ENCODE measurements around the gene ACAD11.
A peak's percentile ranks its signal among the peaks of the same experiment; 100 is the strongest.
"Not testable (repeated sequence)": the region's sequence is repeated elsewhere in the genome, so short reads cannot be mapped to it uniquely, and the experiment has no call there.

The ACAD11 gene

DNA sequence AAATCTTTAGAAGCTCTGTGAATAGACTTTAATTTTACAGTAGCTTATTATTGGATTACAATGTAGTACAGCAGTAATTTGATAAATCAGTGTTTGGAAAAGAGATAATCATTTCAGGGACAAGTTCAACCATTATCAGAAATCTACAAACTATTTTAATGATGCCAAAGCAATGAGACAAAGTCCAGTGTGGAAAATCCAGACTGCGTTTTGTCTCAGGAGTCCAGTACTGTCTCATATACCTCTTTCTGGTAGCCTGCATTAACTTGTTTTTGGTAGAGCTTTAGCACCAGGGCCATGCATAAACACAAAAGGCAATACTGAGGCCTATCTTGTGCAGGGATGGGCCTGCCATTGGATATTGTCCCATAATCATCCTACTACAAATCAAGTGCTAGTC, 42.8 kb downstream of the ACAD11 start:
- H3K4me3 ChIP-seq (ENCODE audit: low read length), result no peak overlapping the region
- TF ChIP-seq, protein P1, sequence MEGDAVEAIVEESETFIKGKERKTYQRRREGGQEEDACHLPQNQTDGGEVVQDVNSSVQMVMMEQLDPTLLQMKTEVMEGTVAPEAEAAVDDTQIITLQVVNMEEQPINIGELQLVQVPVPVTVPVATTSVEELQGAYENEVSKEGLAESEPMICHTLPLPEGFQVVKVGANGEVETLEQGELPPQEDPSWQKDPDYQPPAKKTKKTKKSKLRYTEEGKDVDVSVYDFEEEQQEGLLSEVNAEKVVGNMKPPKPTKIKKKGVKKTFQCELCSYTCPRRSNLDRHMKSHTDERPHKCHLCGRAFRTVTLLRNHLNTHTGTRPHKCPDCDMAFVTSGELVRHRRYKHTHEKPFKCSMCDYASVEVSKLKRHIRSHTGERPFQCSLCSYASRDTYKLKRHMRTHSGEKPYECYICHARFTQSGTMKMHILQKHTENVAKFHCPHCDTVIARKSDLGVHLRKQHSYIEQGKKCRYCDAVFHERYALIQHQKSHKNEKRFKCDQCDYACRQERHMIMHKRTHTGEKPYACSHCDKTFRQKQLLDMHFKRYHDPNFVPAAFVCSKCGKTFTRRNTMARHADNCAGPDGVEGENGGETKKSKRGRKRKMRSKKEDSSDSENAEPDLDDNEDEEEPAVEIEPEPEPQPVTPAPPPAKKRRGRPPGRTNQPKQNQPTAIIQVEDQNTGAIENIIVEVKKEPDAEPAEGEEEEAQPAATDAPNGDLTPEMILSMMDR (conservative IDR thresholded peaks at IDR 0.05; ENCODE audit: low read depth, low read length), result no peak
- no peak for DNase-seq (ENCODE audit: low read depth)

- no peak for DNase-seq (ENCODE audit: low read depth)
- TF ChIP-seq, protein P1 (conservative IDR thresholded peaks at IDR 0.05; ENCODE audit: low read depth, low read length), result no peak
- no peak overlapping the region for H3K4me3 ChIP-seq (ENCODE audit: low read length)
These were observed 43.7 kb downstream of the ACAD11 start for GRCh38 chr3:132615881-132616280.

DNA sequence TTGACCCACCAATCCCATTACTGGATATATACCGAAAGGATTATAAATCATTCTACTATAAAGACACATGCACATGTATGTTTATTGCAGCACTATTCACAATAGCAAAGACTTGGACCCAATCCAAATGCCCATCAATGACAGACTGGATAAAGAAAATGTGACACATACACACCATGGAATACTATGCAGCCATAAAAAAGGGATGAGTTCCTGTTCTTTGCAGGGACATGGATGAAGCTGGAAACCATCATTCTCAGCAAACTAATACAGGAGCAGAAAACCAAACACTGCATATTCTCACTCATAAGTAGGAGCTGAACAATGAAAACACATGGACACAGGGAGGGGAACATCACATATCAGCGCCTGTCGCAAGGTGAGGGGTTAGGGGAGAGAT, 44.3 kb downstream of the ACAD11 start:
- H3K4me3 ChIP-seq (ENCODE audit: low read length), result not testable (repeated sequence)

DNA sequence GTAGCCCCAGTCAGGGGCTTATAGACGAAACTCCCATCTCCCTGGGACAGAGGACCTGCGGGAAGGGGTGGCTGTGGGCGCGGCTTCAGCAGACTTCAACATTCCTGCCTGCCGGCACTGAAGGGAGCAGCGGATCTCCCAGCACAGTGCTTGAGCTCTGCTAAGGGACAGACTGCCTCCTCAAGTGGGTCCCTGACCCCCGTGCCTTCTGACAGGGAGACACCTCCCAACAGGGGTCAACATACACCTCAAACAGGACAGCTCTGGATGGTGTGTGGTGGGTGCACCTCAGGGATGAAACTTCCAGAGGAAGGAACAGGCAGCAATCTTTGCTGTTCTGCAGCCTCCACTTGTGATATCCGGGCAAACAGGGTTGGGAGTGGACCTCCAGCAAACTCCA, 53.0 kb downstream of the ACAD11 start:
- DNase-seq (ENCODE audit: low read depth), result not testable (repeated sequence)
- H3K4me3 ChIP-seq (ENCODE audit: low read length), result peak overlapping the region; percentile 16

More for the DNA sequence above, 44.3 kb downstream of the ACAD11 start:
- DNase-seq (ENCODE audit: low read depth), result not testable (repeated sequence)

DNA sequence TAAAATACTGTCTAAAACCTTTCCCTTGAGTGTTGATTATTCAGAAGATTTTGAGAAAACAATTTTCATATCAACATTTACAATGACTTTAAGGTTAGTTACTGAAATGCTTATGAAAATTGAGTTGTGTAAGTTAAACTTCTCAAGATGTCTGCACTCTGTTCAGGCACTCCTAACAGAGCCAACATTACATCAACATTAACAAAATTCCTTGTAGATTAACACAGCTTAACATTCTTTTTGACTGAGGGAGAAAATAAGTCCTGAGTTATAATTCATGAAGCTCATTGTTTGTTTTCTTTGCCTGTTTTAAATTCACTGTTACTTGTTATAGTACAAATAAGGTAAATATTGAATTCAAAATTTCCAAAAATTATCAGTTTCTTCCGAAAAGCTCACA, 53.5 kb downstream of the ACAD11 start:
- TF ChIP-seq, protein P1 (conservative IDR thresholded peaks at IDR 0.05; ENCODE audit: low read depth, low read length), result no peak
- DNase-seq (ENCODE audit: low read depth), result peak; percentile 68
- H3K4me3 ChIP-seq (ENCODE audit: low read length), result no peak overlapping the region

- no peak overlapping the region for H3K4me3 ChIP-seq (ENCODE audit: low read length)
- peak; percentile 52 for DNase-seq (ENCODE audit: low read depth)
- TF ChIP-seq, protein P1 (conservative IDR thresholded peaks at IDR 0.05; ENCODE audit: low read depth, low read length), result no peak
These were observed 54.2 kb downstream of the ACAD11 start for GRCh38 chr3:132605374-132605792.

GRCh38 chr3:132600614-132601013, 59.0 kb downstream of the ACAD11 start:
- DNase-seq (ENCODE audit: low read depth); H3K4me3 ChIP-seq (ENCODE audit: low read length): not testable (repeated sequence)

GRCh38 chr3:132598181-132598580, 61.4 kb downstream of the ACAD11 start:
- no peak for DNase-seq (ENCODE audit: low read depth)
- no peak overlapping the region for H3K4me3 ChIP-seq (ENCODE audit: low read length)
- TF ChIP-seq, protein P1 (conservative IDR thresholded peaks at IDR 0.05; ENCODE audit: low read depth, low read length), result no peak

DNA sequence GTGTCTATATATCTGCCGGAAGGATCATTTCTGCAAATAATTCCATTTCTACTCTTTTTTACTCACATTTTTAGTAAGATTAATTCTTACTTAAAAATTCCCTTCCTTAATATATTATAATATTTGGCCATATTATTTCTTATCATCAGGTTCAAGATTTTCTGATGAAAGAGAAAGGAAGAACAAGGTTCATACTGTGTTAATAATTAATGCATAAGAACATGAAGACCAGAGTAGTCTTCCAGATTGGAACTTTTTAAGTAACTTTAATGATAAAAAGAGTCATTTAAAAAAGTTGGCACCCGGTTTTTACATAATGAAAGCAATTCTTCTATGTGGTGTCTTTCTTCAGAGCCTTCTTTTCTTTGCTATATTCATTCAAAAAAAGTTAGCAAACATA, 61.9 kb downstream of the ACAD11 start:
- TF ChIP-seq, protein P1 (conservative IDR thresholded peaks at IDR 0.05; ENCODE audit: low read depth, low read length), result no peak
- no peak for DNase-seq (ENCODE audit: low read depth)
- H3K4me3 ChIP-seq (ENCODE audit: low read length), result no peak overlapping the region

Measured in retinal pigment epithelial cell (primary cell).